GM21526 (cell line): ENCODE measurements around the gene RERGL.
"Not testable (repeated sequence)": the region's sequence is repeated elsewhere in the genome, so short reads cannot be mapped to it uniquely, and the experiment has no call there.

Experiments used
- ATAC-seq: cut with Tn5 transposase; IDR thresholded peaks from one replicate; pipeline ENCODE4 v1.9.1; 2021; ENCODE audit warnings: moderate library complexity; ENCODE audit not compliant: unreplicated experiment, low FRiP score

Gene RERGL, protein sequence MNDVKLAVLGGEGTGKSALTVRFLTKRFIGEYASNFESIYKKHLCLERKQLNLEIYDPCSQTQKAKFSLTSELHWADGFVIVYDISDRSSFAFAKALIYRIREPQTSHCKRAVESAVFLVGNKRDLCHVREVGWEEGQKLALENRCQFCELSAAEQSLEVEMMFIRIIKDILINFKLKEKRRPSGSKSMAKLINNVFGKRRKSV

DNA sequence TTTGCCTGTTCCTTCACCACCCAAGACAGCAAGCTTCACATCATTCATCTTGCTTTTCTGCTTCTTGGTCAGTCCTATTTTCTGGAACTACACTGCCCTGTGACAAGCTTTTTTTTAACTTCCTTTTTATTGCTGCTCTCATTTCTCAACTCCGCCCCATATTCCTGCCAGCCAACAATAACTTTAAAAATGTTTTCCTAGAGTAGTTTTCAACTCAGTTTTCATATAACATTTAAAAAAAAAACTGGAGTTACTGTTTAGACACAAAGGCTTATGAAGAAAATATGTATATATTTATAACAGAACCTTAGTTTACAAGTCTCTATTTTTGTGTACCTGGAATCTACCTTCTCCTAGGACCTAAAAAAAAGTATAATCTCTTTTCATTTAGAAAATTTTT lies at the start of gene RERGL:
Gene RERGL (minus strand): TSS at position 101 of the 400 bp plus-strand sequence. CDS start 53 bp downstream, at position 48.
- ATAC-seq: no peak

DNA sequence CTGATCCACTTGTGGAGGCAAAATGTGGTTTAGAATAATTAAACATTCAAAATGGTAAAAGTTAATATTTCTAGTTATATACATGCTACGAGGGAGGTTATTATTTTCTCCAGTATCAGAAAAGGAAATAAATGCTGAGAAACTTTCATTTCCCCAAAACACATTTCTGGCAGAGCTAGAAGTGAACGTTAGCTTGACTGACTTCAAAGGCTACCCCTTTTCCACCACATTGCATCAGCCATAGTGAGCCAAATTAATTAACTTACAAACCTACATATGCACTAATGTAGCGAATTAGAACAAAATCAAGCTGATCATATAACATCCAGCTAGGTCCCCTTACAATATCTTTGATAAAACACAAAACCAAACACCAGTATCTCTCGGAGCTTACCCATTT lies 49.3 kb upstream of the RERGL start:
- ATAC-seq: no peak

DNA sequence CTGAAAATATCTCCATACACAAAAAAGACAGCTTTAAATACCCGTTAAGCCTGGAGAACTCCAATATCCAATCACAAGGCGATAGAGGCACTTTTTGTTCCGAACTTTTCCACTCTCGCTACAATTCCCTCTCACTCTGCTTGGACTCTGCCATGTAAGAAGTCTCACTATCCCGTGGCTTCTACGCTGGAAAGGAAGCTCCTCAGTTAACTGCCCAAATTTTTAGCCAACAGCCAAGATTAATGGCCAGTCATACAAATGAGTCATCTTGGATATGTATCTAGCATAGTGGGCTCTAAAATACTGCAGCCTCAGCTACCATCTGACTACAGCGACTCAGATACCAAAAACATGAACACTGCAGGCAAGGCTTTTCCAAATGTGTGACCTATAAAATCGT lies 45.5 kb upstream of the RERGL start:
- ATAC-seq: no peak

DNA sequence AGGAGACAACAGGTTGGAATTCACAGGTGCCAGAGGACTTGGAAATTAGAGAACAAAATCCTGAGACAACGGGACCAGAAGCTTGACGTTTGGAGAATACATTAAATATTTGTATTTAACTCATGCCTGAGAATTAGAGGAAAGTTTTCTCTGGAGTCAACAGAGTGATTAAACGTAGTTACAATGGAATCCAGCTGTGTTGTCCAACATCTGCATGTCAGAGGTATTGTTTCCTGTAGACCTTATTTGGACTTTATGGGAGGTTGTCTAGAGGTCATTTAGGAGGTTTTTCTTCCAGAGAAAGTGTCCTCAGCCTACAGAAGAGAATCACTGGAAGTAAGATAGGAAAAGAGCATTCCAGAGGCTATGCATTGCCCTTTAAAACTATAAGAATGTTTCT lies 45.1 kb upstream of the RERGL start:
- ATAC-seq: no peak

DNA sequence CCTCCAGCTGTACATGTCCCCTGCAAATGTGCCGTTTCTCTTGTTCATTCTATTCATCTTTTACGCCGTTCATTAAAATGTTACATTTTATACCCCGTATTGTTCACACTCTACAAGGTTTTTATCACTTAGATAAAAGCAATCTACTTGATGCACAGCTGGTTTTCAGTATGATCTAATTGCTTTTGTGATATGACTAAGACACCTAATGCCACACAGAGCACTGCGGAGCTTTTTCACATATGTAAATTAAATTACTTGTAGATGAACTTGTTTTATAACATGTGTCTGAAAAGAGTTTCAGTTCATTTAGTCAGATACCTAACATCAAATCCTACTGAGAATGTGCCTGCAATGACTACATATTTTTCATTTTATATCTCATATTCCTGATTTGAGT lies 40.9 kb upstream of the RERGL start:
- no peak for ATAC-seq

DNA sequence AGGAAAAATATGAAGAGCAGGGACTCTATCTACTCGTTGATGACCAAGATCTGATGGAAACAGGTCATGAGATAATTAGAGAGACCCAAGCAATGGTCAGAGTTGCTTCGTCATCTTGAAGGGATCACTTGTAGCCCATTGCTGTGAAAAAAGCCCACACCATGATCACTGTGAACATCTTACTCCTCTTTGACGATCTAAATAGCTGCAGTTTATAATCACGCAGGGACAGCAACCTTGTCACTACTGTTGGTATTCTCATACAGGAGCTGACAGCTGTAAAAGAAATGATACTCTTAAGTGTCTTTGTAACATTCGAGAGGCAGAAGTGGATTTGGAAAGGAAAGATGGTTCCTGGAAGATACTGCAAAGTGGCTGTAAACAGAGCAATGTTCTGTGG lies 33.7 kb upstream of the RERGL start:
- ATAC-seq: no peak

DNA sequence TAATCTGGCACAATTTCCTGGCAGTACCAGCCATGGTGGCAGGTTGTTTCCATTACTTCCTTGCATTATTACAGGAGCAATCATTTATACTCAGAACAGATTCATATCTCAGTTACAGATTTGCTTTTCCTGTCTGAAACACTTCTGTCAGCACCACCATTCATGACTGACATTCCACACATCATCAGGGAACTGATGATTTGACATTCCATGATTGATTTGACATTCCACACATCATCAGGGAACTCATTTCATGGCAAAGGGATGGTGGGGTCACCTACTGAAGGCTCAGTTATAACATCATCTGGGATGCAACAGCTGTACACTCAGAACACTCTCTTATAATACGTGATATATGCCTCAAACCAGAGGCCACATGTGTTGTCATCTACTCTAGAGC lies 30.9 kb upstream of the RERGL start:
- no peak for ATAC-seq

DNA sequence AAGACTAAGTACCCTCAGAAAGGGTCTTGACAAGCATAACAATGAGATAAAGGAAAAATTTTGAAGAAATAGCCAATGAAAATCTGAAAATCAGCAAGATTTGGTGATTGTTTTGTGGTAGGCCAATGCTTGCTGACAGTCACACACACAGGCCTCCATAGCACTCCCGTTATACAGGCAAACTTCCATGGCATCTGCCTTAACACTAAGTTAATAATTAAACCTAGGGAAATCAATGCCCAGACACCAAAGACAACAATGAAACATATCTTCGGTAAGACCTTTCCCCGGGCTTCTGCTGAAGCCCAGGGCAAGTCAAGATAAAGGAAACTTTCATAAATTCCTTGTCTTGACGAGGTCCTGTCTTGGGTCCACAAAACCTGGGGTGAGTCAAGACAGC lies 18.6 kb upstream of the RERGL start:
- no peak for ATAC-seq

DNA sequence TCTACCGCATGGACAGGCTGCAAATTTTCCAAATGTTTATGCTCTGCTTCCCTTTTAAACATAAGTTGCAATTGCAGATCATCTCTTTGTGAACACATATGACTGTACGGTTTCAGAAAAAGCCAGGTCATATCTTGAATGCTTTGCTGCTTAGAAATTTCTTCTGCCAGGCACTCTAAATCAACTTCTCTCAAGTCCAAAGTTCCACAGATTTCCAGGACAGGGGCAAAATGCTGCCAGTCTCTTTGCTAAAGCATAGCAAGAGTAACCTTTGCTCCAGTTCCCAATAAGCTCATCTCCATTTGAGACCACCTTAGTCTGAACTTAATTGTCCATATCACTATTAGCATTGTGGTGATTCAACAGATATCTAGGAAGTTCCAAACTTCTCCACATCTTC lies 13.6 kb upstream of the RERGL start:
- ATAC-seq: no peak

DNA sequence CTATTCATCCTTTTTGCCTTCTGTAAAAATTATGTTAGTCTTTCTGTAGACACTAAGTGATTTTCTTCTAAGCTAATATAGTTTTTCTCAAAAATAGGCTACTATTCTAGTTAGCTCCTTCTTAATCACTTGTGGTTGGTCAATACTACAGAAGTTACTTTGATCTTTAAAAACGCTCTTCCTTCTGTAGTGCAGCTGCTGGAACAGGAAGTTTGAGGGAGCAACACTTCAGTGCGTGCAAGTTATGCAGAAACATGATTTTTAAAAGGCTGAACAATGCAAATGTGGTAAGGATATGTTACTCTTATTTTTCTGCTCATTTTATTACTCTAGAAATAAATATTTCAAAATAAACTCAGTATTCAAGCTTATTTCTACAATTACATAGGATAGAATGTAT lies 11.1 kb upstream of the RERGL start:
- no peak for ATAC-seq

DNA sequence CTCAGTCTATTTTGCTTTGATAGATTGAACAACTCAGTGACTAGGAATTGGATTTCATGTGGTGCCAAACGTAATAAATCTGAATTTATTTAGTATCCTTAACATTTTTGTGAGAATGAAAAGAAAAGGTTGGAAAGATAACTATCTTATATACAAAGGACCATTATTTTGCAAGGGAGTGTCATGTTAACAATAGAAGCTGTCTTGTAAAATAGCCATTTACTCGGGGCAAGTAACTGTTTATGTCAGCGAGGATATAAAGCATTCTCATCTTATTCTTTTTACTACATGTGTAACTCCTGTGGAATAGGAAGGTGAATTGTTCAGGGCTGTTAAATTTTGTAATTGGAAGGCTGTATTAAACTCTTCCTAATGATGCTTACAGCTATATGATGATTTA lies 5.9 kb downstream of the RERGL start:
- ATAC-seq: no peak

DNA sequence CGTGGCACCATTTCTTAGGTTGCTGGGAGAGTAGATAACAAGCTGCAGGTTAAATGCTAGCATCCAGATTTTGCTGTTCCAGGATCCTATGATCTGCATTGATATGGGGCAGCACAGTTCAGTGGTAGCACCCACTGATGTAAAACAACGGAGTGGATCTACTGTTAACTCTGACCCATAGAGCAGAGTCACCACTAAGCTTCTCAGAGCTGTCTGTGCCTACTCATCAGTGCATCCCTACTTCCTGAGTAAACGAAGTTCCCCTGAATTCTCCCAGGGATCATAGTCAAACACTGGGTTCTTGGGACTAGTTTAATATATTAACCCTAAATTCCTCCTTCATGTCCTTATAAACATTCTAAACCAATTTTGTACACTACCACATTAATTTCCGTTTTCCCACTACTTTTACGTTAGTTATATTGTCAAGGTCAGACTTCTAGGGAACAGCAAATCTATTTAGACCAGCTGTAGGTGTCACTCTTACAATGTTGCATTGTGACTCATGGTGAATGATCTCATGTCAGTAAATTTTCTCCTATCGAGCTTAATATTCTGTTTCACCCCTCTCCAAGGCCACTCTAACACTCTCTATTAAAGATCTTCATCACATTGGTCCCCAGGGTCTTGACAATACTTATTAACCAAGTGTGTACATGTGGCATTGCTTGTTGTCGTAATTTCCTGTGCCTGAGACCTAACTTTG lies 10.3 kb downstream of the RERGL start:
- no peak for ATAC-seq

DNA sequence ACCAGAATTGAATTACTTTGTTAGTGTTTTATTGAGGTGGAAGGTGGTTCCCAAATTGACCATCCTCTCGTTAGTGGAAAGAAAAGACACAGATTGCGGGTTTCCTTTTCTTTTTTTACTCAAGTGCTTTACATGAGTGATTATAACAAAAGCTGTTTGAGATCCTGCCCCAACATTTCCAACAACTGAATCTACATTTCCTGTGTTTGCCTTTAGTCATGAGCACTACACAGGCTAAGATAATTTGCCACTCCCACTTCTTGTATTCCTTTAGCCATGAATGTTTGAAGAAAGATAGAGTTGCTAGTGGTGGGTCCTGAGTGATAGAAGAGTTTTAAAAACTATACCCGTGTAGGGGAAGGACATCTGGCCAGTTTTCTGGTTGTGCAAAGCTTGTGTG lies 16.0 kb downstream of the RERGL start:
- no peak for ATAC-seq

DNA sequence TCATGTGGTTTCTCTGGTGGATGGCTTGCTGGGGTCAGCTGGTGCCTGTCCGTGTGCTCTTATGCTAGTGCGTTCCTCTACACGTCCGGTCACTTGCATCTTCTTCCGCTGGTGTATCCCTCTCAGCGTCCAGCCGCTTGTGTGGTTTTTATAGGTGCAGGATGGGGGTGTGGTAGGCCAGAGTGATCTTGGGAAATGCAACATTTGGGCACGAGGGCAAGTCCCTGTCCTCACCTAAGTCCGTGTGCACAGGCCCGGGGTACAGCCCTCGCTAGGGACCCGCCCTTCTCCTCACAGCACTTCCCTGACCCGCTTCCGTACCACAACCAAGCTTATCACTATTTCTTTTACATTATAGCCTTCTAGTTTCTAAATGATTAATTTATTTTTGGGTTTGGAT lies 17.3 kb downstream of the RERGL start:
- ATAC-seq: no peak

DNA sequence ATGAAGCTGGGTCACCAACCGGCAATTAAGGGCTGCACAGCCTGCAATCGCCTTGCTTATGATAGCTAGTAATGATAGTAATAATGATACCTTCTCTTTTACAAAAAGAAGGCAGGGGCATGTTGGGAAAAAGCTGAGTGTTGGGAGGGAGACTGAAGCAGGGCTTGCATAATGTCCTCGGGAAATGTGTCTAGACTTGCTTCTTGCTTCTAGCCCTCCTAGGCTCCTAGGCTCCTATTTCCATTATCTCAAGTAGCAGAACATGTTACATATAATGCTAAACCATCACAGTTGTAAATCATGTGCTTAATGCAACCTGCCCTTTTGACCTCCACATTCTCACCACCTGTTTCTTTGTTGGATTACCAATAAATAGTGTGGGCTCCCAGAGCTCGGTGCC lies 18.7 kb downstream of the RERGL start:
- ATAC-seq: no peak

DNA sequence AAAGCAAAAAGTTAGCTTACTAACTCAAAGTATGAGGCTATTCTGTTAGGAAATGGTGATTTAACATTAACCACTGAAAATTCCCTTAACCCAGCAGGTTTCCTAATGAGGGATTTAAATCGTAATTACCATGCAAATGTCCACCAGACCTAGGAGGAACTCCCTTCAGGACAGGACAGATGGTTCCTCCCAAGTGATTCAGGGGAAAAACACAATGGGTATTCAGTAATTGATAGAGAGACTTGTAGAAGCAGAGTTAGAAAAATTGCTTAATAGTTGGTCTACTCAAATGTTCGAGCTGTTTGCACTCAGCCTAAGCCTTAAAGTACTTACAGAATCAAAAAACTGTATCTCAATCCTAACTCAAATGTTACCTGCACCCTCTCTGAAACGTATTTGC lies 21.6 kb downstream of the RERGL start:
- ATAC-seq: no peak

DNA sequence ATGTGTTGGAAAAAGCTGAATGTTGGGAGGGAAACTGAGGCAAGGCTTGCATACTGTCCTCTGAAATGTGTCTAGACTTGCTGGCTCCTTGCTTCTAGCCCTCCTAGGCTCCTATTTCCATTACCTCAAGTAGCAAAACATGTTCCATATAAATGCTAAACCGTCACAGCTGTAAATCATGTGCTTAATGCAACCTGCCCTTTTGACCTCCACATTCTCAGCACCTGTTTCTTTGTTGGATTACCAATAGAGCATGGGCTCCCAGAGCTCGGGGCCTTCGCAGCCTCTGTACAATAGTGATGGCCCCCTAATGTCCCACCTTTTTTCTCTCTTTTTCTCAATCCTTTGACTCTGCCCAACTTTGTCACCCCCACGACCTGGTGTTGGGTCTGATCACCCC lies 23.3 kb downstream of the RERGL start:
- ATAC-seq: no peak

DNA sequence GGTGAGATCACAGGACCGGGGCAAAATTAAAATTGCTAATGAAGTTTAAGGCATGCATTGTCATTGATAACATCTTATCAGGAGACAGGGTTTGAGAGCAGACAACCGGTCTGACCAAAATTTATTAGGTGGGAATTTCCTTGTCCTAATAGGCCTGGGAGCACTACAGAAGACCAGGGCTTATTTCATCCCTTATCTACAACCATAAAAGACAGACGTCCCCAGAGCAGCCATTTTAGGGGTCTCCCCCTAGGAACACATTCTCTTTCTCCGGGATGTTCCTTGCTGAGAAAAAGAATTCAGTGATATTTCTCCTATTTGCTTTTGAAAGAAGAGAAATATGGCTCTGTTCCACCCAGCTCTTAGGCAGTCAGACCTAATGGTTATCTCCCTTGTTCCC lies 27.1 kb downstream of the RERGL start:
- not testable (repeated sequence) for ATAC-seq

DNA sequence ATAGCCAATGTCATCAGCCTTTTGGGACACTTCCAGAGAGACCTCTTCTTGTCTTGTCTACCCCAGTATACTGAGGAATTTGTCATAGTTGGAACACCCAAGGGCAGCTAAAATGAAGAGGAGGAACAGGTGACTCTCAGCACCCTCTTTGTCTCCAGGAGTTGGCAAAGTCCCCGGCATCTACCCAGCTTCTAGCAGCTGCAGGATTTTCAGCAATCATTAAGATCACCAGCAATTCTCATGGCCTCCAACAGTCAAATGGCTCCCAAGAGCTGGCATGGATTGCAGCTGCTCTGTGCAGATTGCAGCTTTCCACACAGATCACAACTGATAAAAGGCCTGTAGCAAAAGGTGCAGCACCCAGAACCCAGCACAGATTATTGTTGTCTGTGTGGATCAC lies 32.9 kb downstream of the RERGL start:
- no peak for ATAC-seq

DNA sequence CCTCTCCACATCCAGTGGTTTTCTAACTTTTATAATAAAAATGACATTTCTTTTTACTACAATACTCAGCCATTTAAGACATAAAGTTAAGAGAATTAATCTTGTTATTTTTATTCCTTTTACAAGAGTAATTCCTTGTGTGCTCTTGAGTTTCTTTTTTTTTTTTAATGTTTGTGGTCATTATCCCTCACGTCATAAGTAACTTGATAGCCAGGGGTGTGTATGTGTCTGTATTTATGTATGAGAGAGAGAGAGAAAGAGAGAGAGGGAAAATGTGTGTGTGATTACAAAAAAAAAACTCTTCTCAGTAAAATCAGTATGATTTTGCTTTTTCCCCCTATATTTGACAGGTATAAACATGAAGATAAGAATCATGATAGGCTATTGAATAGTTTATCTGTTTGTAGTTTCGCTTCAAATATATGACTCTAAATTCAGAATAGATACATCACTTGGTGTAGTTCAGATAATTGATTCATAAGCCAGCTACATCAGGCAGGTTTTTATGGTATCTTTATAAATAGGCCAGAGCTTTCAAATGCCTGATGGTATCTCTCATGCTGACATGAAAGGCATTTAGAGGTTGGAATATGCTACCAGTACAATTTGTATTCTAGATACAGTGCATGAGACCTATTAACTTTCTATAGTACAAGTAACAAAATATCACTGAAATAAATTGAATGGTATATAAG lies 34.9 kb downstream of the RERGL start:
- no peak for ATAC-seq

DNA sequence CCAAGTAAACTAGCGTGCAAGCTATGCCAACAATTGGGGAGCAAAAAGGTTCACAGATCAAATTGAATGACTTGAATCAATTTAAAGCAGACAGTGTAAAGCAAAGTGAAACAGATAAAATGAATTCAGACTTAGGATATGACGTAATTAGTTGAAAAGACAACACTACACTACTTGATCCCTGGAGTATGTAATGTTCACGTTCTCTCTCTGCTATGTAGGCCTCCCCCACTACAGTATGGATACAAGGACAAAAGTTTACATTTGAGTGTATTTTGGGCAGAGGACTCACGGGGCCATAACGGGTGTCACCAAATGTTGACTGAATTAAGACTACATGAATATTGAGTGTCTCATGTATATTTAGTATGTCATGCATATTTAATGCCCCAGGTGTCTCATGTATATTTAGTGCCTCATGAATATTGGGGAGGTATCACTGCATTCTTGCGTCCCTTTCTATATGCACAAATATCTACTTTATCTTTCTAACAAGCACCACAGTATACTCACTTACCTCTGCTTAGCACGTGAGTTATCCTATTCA lies 44.5 kb downstream of the RERGL start:
- no peak for ATAC-seq
